OCI-LY3 (cell line): Measurements from ENCODE around the gene CLSTN1.

Experiments
- H2AFZ ChIP-seq: fragments of 200-600, 300-600 bp; shearing (Covaris generic); 2 replicates; pipeline ENCODE4 v1.6.0; 2014; ENCODE audit warnings: antibody characterized with exemption, low read depth, low read length
- H3K27ac ChIP-seq: fragments of 200-600, 300-600 bp; sonication (generic); 2 replicates; pipeline ENCODE4 v1.5.1; 2014; ENCODE audit warnings: mild to moderate bottlenecking, low read length, moderate library complexity, mixed read lengths
- H3K27me3 ChIP-seq: fragments of 200-600, 300-600 bp; sonication (generic); 2 replicates; pipeline ENCODE4 v1.6.1; 2014; ENCODE audit warnings: low read depth, low read length, mixed read lengths
- H3K36me3 ChIP-seq: fragments of 200-600, 300-600 bp; sonication (generic); replicated peaks from 2 replicates; pipeline ENCODE3; 2014; ENCODE audit warnings: low read depth, low read length, mixed read lengths
- H3K4me1 ChIP-seq: fragments of 300-600, 200-600 bp; sonication (generic); 2 replicates; pipeline ENCODE4 v1.6.1; 2014; ENCODE audit warnings: low read length, mixed read lengths
- H3K4me2 ChIP-seq: fragments of 200-600, 300-600 bp; sonication (generic); 2 replicates; pipeline ENCODE4 v1.6.1; 2014; ENCODE audit warnings: low read length, mixed read lengths
- H3K4me3 ChIP-seq: fragments of 300-600, 200-600 bp; sonication (generic); 2 replicates; pipeline ENCODE4 v1.5.1; 2014; ENCODE audit warnings: antibody characterized with exemption, mild to moderate bottlenecking, low read length, moderate library complexity
- H3K79me2 ChIP-seq: fragments of 300-600, 200-600 bp; shearing (Covaris generic); 2 replicates; pipeline ENCODE4 v1.6.1; 2014; ENCODE audit warnings: mild to moderate bottlenecking, low read length, mixed read lengths
- H3K9ac ChIP-seq: fragments of 300-600, 200-600 bp; shearing (Covaris generic); 2 replicates; pipeline ENCODE4 v1.6.0; 2014; ENCODE audit warnings: mild to moderate bottlenecking, low read length, moderate library complexity
- H3K9me3 ChIP-seq: fragments of 200-600, 300-600 bp; shearing (Covaris generic); 2 replicates; pipeline ENCODE4 v1.6.1; 2014; ENCODE audit warnings: low read length, mixed read lengths; ENCODE audit not compliant: insufficient read depth
- H4K20me1 ChIP-seq: fragments of 200-600, 300-600 bp; sonication (generic); 2 replicates; pipeline ENCODE4 v1.6.1; 2016; ENCODE audit warnings: low read length, mixed read lengths; ENCODE audit not compliant: insufficient read depth
- EZH2phosphoT487 ChIP-seq: fragments of 200-600 bp; shearing (Covaris generic); IDR thresholded peaks from 2 replicates; pipeline ENCODE4 v1.6.1; 2018; ENCODE audit warnings: antibody characterized with exemption, mixed run types, low read depth
- TF ChIP-seq, protein P1 (sequence below): fragments of 200-600, 300-600 bp; sonication (generic); IDR thresholded peaks from 2 replicates; pipeline ENCODE4 v1.5.1; 2014; ENCODE audit warnings: antibody characterized with exemption, low read length, low read depth

CLSTN1 gene

DNA sequence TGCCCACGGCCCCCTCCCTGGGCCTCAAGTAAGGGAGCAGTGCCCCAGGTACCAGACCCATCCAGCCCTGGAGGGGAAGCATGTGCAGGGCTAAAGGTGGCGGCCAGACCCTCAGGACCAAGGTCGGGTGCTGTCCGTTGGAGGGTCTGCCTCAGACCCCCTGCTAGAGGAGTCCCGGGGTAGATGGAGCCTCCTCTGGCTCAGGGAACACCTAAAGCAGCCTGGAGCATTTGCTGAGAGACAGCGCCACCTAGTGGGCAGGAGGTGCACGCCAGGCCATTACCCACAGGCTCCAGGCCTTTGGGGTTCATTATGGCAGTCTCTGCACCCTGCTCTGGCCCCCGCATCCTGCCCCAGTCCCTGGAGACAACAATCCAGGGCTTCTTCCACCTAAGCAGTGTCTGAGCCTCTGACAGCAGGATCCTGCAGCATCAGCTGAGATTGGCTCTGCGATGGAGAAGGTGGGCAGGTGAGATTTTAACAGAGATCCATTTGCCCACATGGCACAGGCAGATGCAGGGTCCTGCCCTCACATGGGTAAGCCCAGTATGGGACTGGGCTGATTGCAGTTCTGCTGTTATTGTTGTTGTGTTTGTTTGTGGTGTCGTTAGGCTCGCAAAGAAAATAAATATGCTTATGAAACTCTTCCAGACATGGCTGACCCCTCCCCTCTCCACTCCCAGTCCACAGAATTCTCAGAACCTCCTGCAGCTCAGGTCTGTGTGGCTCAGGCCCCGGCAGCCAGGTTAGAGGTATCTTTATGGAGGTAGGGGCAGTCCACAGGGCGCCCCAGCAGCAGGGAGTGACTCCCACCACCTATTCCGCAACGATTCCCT, 43.9 kb upstream of the CLSTN1 start:
- H3K79me2 ChIP-seq: no peaks in the 10 kb centered on the region
- H3K4me3 ChIP-seq: no peak overlapping the region
- peak overlapping the region; percentile 20; the same call in 1 of the 2 replicates for H3K4me2 ChIP-seq
- no peak for TF ChIP-seq EZH2phosphoT487
- TF ChIP-seq, protein P1, sequence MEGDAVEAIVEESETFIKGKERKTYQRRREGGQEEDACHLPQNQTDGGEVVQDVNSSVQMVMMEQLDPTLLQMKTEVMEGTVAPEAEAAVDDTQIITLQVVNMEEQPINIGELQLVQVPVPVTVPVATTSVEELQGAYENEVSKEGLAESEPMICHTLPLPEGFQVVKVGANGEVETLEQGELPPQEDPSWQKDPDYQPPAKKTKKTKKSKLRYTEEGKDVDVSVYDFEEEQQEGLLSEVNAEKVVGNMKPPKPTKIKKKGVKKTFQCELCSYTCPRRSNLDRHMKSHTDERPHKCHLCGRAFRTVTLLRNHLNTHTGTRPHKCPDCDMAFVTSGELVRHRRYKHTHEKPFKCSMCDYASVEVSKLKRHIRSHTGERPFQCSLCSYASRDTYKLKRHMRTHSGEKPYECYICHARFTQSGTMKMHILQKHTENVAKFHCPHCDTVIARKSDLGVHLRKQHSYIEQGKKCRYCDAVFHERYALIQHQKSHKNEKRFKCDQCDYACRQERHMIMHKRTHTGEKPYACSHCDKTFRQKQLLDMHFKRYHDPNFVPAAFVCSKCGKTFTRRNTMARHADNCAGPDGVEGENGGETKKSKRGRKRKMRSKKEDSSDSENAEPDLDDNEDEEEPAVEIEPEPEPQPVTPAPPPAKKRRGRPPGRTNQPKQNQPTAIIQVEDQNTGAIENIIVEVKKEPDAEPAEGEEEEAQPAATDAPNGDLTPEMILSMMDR: peak; percentile 85
- no peak overlapping the region for H3K9ac ChIP-seq
- H4K20me1 ChIP-seq: no peaks in the 10 kb centered on the region
- H3K36me3 ChIP-seq: no peaks in the 10 kb centered on the region
- H2AFZ ChIP-seq: no peak overlapping the region; the same call in 1 of the 2 replicates
- H3K27me3 ChIP-seq: no peaks in the 10 kb centered on the region
- no peaks in the 10 kb centered on the region for H3K9me3 ChIP-seq
- H3K4me1 ChIP-seq: no peaks in the 10 kb centered on the region; the same call in 1 of the 2 replicates
- H3K27ac ChIP-seq: no peak overlapping the region

DNA sequence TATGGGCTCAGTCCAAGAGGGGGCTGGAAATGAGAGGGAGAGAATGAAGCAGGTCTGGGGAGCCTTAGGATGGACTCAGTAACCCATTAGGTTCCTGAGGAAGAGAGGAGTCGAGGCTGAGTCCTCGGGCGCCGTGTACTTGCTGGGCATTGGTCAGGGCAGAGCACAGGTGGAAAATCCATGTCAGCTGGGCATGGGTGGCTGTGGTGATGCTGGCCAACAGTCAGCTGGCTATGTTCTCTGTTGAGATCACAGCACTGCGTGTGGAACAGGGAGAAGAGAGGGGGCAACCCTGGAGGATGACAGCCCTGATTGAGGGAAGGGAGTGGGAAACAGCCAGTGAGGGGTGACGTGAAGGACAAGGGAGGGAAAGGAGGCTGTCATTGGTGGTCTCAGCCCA, 43.1 kb upstream of the CLSTN1 start:
- no peak overlapping the region for H3K9ac ChIP-seq
- H3K4me3 ChIP-seq: no peak overlapping the region
- no peaks in the 10 kb centered on the region; the same call in 1 of the 2 replicates for H3K4me1 ChIP-seq
- no peaks in the 10 kb centered on the region for H4K20me1 ChIP-seq
- H3K79me2 ChIP-seq: no peaks in the 10 kb centered on the region
- TF ChIP-seq EZH2phosphoT487: no peak
- TF ChIP-seq, protein P1: no peak
- no peak overlapping the region for H3K27ac ChIP-seq
- H3K9me3 ChIP-seq: no peaks in the 10 kb centered on the region
- no peak overlapping the region for H3K4me2 ChIP-seq
- no peak overlapping the region for H2AFZ ChIP-seq
- H3K27me3 ChIP-seq: no peaks in the 10 kb centered on the region
- no peaks in the 10 kb centered on the region for H3K36me3 ChIP-seq

DNA sequence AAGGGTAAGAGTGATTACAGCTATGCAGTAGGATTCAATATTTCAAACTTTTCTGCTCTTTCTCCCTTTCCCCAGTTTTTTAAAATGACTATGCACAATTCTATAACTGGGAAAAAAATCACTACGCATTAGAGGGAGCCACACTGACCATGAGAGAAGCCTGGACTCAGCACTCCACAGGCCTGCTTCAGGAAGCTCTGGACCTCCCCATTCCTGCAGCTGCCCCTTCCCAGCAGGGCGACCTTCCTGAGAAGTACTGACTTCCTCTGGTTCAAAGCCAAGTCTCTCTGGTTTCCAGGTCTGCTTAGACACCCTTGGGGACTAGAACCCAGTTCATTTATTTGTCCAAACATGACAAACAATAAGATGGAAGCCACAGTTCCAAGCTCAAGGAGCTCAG, 42.0 kb upstream of the CLSTN1 start:
- Histone ChIP-seq H3K79me2 (no peaks in the 10 kb centered on the region), H3K4me3 (no peak overlapping the region), H3K9ac (no peak overlapping the region), H4K20me1 (no peaks in the 10 kb centered on the region), H3K9me3 (no peaks in the 10 kb centered on the region), H2AFZ (no peak overlapping the region), H3K4me2 (no peak overlapping the region), H3K4me1 (no peaks in the 10 kb centered on the region; the same call in 1 of the 2 replicates), H3K36me3 (no peaks in the 10 kb centered on the region), H3K27me3 (no peaks in the 10 kb centered on the region), H3K27ac (no peak overlapping the region)
- TF ChIP-seq, protein P1: no peak
- no peak for TF ChIP-seq EZH2phosphoT487

DNA sequence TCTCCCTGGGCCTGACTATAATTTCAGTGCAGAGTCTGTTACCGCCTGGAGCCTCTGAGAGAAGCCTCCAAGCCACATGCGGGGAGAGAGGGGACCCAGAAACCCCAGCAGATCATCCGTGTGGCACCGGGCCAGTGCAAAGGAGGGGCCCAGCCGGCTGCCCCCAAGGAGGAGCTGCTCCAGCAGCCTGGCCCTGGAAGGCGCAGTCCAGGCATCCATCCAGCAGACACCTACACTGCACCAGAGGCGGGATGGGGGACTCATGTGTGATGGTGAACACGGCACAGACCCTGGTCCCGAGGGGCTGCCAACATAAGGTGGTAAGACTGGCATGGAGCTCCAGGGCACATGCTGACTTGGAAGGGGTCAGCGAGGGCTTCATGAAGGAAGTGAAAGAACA, 39.6 kb upstream of the CLSTN1 start:
- H3K36me3 ChIP-seq: no peaks in the 10 kb centered on the region
- no peak overlapping the region for H2AFZ ChIP-seq
- no peak overlapping the region for H3K4me2 ChIP-seq
- H3K9ac ChIP-seq: no peak overlapping the region
- H3K9me3 ChIP-seq: no peaks in the 10 kb centered on the region
- H4K20me1 ChIP-seq: no peaks in the 10 kb centered on the region
- TF ChIP-seq EZH2phosphoT487: no peak
- TF ChIP-seq, protein P1: no peak
- H3K27me3 ChIP-seq: no peaks in the 10 kb centered on the region
- peaks cover 4% of the 10 kb centered on the region; the same call in 1 of the 2 replicates for H3K4me1 ChIP-seq
- no peak overlapping the region for H3K4me3 ChIP-seq
- H3K27ac ChIP-seq: no peak overlapping the region
- no peaks in the 10 kb centered on the region for H3K79me2 ChIP-seq
